ENCODE results near the gene SLC20A1. TPM values are rescaled to one million over a fixed set of nuclear protein-coding genes. Genes with fewer than 3 reads are reported as not detected.
A peak's percentile ranks its signal among the peaks of the same experiment; 100 is the strongest.

SLC20A1 gene
- polyA plus RNA-seq, 1 donor from 2014 or later: 19.3 TPM

- H3K36me3 Mint-ChIP-seq: peaks cover 4% of the 10 kb centered on the region
- H3K4me1 Mint-ChIP-seq: peaks cover 0 to 9% (median 0%) of the 10 kb centered on the region in 3 donors
- no peak overlapping the region for H3K27ac Mint-ChIP-seq
- H3K9me3 Mint-ChIP-seq: no peaks in the 10 kb centered on the region
- peaks cover 3% of the 10 kb centered on the region for H3K27me3 Mint-ChIP-seq
- H3K4me3 Mint-ChIP-seq: no peak overlapping the region
Observed at GRCh38 chr2:112673008-112673407, 27.3 kb downstream of the SLC20A1 start.

GRCh38 chr2:112674229-112674628, 28.5 kb downstream of the SLC20A1 start:
- peaks cover 4% of the 10 kb centered on the region for H3K36me3 Mint-ChIP-seq
- peaks cover 0 to 9% (median 0%) of the 10 kb centered on the region in 3 donors for H3K4me1 Mint-ChIP-seq
- H3K9me3 Mint-ChIP-seq: no peaks in the 10 kb centered on the region
- H3K27me3 Mint-ChIP-seq: peaks cover 3% of the 10 kb centered on the region
- H3K27ac Mint-ChIP-seq: no peak overlapping the region
- H3K4me3 Mint-ChIP-seq: no peak overlapping the region

GRCh38 chr2:112679484-112679883, 33.7 kb downstream of the SLC20A1 start:
- H3K9me3 Mint-ChIP-seq: no peaks in the 10 kb centered on the region
- H3K36me3 Mint-ChIP-seq: no peaks in the 10 kb centered on the region
- no peak overlapping the region for H3K4me3 Mint-ChIP-seq
- no peaks in the 10 kb centered on the region for H3K27me3 Mint-ChIP-seq
- peak overlapping the region in 1 of 3 donors; percentile 84 for H3K27ac Mint-ChIP-seq
- H3K4me1 Mint-ChIP-seq: peaks cover 0 to 8% (median 3%) of the 10 kb centered on the region in 3 donors

GRCh38 chr2:112680666-112681101, 34.9 kb downstream of the SLC20A1 start:
- Mint-ChIP-seq H3K4me1 (peaks cover 2 to 13% (median 6%) of the 10 kb centered on the region in 3 donors), H3K36me3 (no peaks in the 10 kb centered on the region), H3K9me3 (no peaks in the 10 kb centered on the region), H3K27me3 (no peaks in the 10 kb centered on the region), H3K4me3 (no peak overlapping the region), H3K27ac (no peak overlapping the region)

GRCh38 chr2:112682101-112682500, 36.4 kb downstream of the SLC20A1 start:
- Mint-ChIP-seq H3K36me3 (no peaks in the 10 kb centered on the region), H3K4me1 (peaks cover 2 to 13% (median 12%) of the 10 kb centered on the region in 3 donors), H3K27me3 (no peaks in the 10 kb centered on the region), H3K4me3 (no peak overlapping the region), H3K27ac (no peak overlapping the region), H3K9me3 (no peaks in the 10 kb centered on the region)

GRCh38 chr2:112683550-112684414, 38.0 kb downstream of the SLC20A1 start:
- no peaks in the 10 kb centered on the region for H3K27me3 Mint-ChIP-seq
- H3K4me1 Mint-ChIP-seq: peaks cover 2 to 17% (median 12%) of the 10 kb centered on the region in 3 donors
- H3K27ac Mint-ChIP-seq: no peak overlapping the region
- H3K4me3 Mint-ChIP-seq: no peak overlapping the region
- no peaks in the 10 kb centered on the region for H3K36me3 Mint-ChIP-seq
- H3K9me3 Mint-ChIP-seq: no peaks in the 10 kb centered on the region

- Mint-ChIP-seq H3K27me3 (no peaks in the 10 kb centered on the region), H3K36me3 (no peaks in the 10 kb centered on the region), H3K27ac (no peak overlapping the region), H3K4me1 (peaks cover 4 to 17% (median 12%) of the 10 kb centered on the region in 3 donors), H3K9me3 (no peaks in the 10 kb centered on the region), H3K4me3 (no peak overlapping the region)
Observed at GRCh38 chr2:112684415-112684775, 38.7 kb downstream of the SLC20A1 start.

- Mint-ChIP-seq H3K4me1 (peaks cover 4 to 17% (median 12%) of the 10 kb centered on the region in 3 donors), H3K4me3 (no peak overlapping the region), H3K27me3 (no peaks in the 10 kb centered on the region), H3K9me3 (no peaks in the 10 kb centered on the region), H3K36me3 (no peaks in the 10 kb centered on the region), H3K27ac (no peak overlapping the region)
Observed at GRCh38 chr2:112685271-112685884, 39.6 kb downstream of the SLC20A1 start.

- Mint-ChIP-seq H3K36me3 (no peaks in the 10 kb centered on the region), H3K4me3 (no peak overlapping the region), H3K27me3 (no peaks in the 10 kb centered on the region), H3K9me3 (no peaks in the 10 kb centered on the region), H3K4me1 (peaks cover 6 to 25% (median 22%) of the 10 kb centered on the region in 3 donors), H3K27ac (peak overlapping the region; percentile 19 to 58 (median 31))
Observed at GRCh38 chr2:112686348-112687217, 40.8 kb downstream of the SLC20A1 start.

- Mint-ChIP-seq H3K9me3 (no peaks in the 10 kb centered on the region), H3K36me3 (no peaks in the 10 kb centered on the region), H3K27me3 (no peaks in the 10 kb centered on the region), H3K27ac (no peak overlapping the region), H3K4me1 (peaks cover 8 to 29% (median 28%) of the 10 kb centered on the region in 3 donors), H3K4me3 (no peak overlapping the region)
Observed at GRCh38 chr2:112687522-112687921, 41.8 kb downstream of the SLC20A1 start.

- Mint-ChIP-seq H3K27me3 (no peaks in the 10 kb centered on the region), H3K9me3 (no peaks in the 10 kb centered on the region), H3K36me3 (no peaks in the 10 kb centered on the region), H3K4me3 (no peak overlapping the region), H3K4me1 (peaks cover 9 to 33% (median 29%) of the 10 kb centered on the region in 3 donors), H3K27ac (no peak overlapping the region)
Observed at GRCh38 chr2:112688086-112688880, 42.5 kb downstream of the SLC20A1 start.

- Mint-ChIP-seq H3K4me3 (peak overlapping the region in 2 of 4 donors; percentile 83 to 91), H3K27me3 (no peaks in the 10 kb centered on the region), H3K27ac (peak overlapping the region in 2 of 3 donors; percentile 10 to 88), H3K9me3 (no peaks in the 10 kb centered on the region), H3K36me3 (no peaks in the 10 kb centered on the region), H3K4me1 (peaks cover 6 to 27% (median 20%) of the 10 kb centered on the region in 3 donors)
Observed at GRCh38 chr2:112690853-112691401, 45.2 kb downstream of the SLC20A1 start.

GRCh38 chr2:112691881-112692281, 46.1 kb downstream of the SLC20A1 start:
- Mint-ChIP-seq H3K9me3 (peaks cover 0 to 2% (median 0%) of the 10 kb centered on the region in 3 donors), H3K4me3 (peak overlapping the region in 1 of 4 donors; percentile 35), H3K27me3 (no peaks in the 10 kb centered on the region), H3K36me3 (no peaks in the 10 kb centered on the region), H3K4me1 (peaks cover 6 to 22% (median 15%) of the 10 kb centered on the region in 3 donors), H3K27ac (no peak overlapping the region)

GRCh38 chr2:112692495-112692911, 46.8 kb downstream of the SLC20A1 start:
- Mint-ChIP-seq H3K4me3 (no peak overlapping the region), H3K27me3 (no peaks in the 10 kb centered on the region), H3K36me3 (no peaks in the 10 kb centered on the region), H3K9me3 (peaks cover 0 to 2% (median 0%) of the 10 kb centered on the region in 3 donors), H3K27ac (peak overlapping the region in 1 of 3 donors; percentile 13), H3K4me1 (peaks cover 6 to 22% (median 15%) of the 10 kb centered on the region in 3 donors)
